Bronchial epithelial cell (primary cell): ENCODE data around the gene RAB6B. TPM values are rescaled to one million over a fixed set of nuclear protein-coding genes. Genes with fewer than 3 reads are reported as not detected.

ENCODE experiments used
- DNase-seq: peaks from one replicate; pipeline ENCODE4 v3.0.0-alpha.2; 2010; ENCODE audit warnings: low read depth
- FAIRE-seq: peaks from 2 replicates; lab custom pipeline; 2011; peaks lifted over from hg19 to GRCh38; lab: Jason Lieb, UNC
- H3K27me3 ChIP-seq: 2 replicates; pipeline ENCODE4 v1.5.1; 2011; ENCODE audit warnings: low read length; ENCODE audit not compliant: control insufficient read depth, insufficient read depth
- H3K36me3 ChIP-seq: 2 replicates; pipeline ENCODE4 v1.5.1; 2011; ENCODE audit warnings: low read length; ENCODE audit not compliant: control insufficient read depth, insufficient read depth
- H3K4me3 ChIP-seq: 2 replicates; pipeline ENCODE4 v1.5.1; 2011; ENCODE audit warnings: mild to moderate bottlenecking, low read depth, low read length, control low read depth
- CTCF ChIP-seq: IDR thresholded peaks from 2 replicates; pipeline ENCODE4 v1.5.1; 2011; ENCODE audit warnings: mild to moderate bottlenecking, moderate library complexity, low read length, control low read depth, inconsistent platforms; ENCODE audit not compliant: insufficient read depth, severe bottlenecking
- total RNA-seq: library from RNA; depleted of rRNA; stranded (reverse); fragments of >200 nt; gene quantifications from 2 replicates; pipeline ENCODE4 v1.2.1, GENCODE V29; 2014

RAB6B gene
- total RNA-seq, 1 donor from 2014 or later = under 0.01 TPM

DNA sequence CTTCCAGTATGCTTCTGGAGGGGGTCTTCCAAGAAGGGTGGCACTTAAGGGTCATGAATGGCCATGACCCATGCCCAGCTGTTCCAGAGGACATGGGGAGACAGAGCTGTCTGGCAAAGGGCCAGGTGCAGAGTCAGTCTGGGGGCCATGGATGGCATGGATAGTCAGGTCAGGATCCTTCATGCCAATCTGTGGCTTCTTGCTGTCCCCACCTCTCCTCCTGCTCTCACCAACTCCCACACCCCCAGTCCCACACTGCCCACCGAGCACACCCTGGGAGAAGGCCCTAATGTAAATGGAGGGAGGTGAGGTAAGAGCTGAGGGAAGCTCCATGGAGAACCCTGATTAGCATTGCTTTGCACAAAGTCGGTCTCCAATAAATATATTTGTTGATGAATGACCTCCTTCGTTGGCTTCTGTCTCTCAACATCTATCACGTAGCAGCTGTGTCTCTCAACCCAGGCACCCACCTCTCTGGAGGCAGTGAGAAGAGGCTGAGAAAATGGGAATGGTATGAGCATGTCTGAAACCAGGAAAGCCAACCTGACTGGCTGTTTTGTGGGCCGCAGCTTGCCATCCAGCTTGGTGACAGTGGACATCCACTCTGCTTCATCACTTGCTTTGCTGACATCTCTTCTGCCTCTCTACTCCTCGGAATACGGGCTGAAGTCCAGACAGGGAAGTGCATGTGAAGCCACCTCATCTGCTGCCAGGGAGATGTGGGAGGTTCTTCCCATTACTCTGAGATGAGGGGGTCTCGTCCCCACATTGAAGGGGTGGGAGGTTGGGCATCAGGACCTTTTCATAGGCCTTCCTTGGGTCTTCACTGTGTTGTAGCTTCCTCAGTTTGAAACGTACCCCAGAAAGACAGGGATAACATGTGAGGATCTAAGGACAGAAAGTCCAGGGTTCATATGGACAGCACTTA lies 37.7 kb upstream of the RAB6B start:
- DNase-seq = no peak
- Histone ChIP-seq H3K36me3 (no peaks in the 10 kb centered on the region), H3K27me3 (peaks cover 52% of the 10 kb centered on the region), H3K4me3 (no peak overlapping the region)
- TF ChIP-seq CTCF = no peak
- FAIRE-seq = no peak

GRCh38 chr3:133932009-133932408 lies 36.3 kb upstream of the RAB6B start:
- H3K36me3 ChIP-seq = no peaks in the 10 kb centered on the region
- peaks cover 48% of the 10 kb centered on the region for H3K27me3 ChIP-seq
- H3K4me3 ChIP-seq = no peak overlapping the region
- no peak for TF ChIP-seq CTCF
- DNase-seq (no peak), FAIRE-seq (no peak)

DNA sequence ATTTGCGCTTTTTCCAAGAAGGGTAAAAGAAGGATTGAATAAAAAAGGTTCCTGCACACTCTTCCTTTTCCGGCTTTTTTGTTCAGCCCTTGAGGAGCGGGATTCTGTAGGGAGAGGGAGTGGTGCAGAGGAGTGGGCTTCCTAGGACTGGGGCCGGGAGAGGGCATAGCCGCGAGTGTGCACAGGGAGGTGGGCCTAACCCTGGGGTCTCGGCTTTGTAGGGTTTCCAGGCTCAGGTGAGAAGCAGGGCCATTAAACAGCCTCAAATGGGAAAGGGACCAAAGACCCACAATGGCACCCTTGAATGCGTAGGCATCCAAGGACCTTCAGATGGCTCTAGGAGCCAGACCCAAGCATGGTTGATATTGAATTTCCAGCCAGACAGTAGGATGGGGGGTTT lies 35.4 kb upstream of the RAB6B start:
- no peak overlapping the region for H3K4me3 ChIP-seq
- DNase-seq (no peak), FAIRE-seq (no peak)
- TF ChIP-seq CTCF = no peak
- H3K27me3 ChIP-seq = peaks cover 45% of the 10 kb centered on the region
- H3K36me3 ChIP-seq = no peaks in the 10 kb centered on the region

- Histone ChIP-seq H3K36me3 (no peaks in the 10 kb centered on the region), H3K4me3 (no peak overlapping the region), H3K27me3 (peaks cover 41% of the 10 kb centered on the region)
- FAIRE-seq (no peak), DNase-seq (peak; percentile 60)
- peak; percentile 69 for TF ChIP-seq CTCF
These were observed 34.8 kb upstream of the RAB6B start for GRCh38 chr3:133930341-133930933.

GRCh38 chr3:133928903-133929607 lies 33.4 kb upstream of the RAB6B start:
- no peak for TF ChIP-seq CTCF
- no peak for FAIRE-seq
- DNase-seq = no peak
- Histone ChIP-seq H3K4me3 (no peak overlapping the region), H3K36me3 (no peaks in the 10 kb centered on the region), H3K27me3 (peaks cover 31% of the 10 kb centered on the region)
